ENCODE results near the gene FGD2. TPM values are rescaled to one million over a fixed set of nuclear protein-coding genes. Genes with fewer than 3 reads are reported as not detected.
A peak's percentile ranks its signal among the peaks of the same experiment; 100 is the strongest.

FGD2 gene
- total and polyA plus RNA-seq, 11 donors: 1.4 to 45.8 (median 4.9) TPM

DNA sequence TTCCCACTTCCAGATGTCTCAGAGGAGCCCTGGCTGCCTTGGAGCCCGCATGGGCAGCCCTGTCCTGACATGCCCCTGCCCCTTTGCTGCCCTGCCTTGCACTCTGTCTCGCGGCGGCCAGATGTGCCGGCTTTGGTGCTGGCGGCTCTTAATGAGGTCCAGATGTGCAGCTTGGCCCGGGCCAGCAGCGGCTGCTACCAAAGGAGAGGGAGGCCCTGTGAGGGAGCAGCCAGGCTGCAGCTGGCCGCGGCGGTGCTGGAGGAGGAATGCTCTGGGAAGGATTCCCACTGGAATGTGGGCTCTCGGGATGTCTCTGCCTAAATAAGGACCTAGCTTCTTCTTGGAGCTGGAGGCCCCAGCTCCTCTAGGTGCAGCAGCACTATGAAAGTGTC lies 72.4 kb downstream of the FGD2 start:
- DNase-seq (peak; percentile 75 to 91 (median 90)), ATAC-seq (peak; percentile 71 to 89 (median 87))
- H3K27ac ChIP-seq: peak overlapping the region in 5 of 12 donors; percentile 18 to 48 (median 30)
- intact Hi-C loops (cut with DNase I): no loop called here
- WGBS, 4 donors: 28 to 46% (median 40%) methylated on average over 10 to 12 of the region's 12 CpGs
- H3K36me3 ChIP-seq: no peaks in the 10 kb centered on the region
- peaks cover 0 to 8% (median 0%) of the 10 kb centered on the region in 12 donors for H3K9me3 ChIP-seq
- H3K27me3 ChIP-seq: no peaks in the 10 kb centered on the region
- peaks cover 0 to 21% (median 0%) of the 10 kb centered on the region in 12 donors for H3K4me1 ChIP-seq
- H3K4me3 ChIP-seq: no peak overlapping the region
- TF ChIP-seq POLR2A (IDR thresholded peaks at IDR 0.05): no peak
- TF ChIP-seq, protein P1, sequence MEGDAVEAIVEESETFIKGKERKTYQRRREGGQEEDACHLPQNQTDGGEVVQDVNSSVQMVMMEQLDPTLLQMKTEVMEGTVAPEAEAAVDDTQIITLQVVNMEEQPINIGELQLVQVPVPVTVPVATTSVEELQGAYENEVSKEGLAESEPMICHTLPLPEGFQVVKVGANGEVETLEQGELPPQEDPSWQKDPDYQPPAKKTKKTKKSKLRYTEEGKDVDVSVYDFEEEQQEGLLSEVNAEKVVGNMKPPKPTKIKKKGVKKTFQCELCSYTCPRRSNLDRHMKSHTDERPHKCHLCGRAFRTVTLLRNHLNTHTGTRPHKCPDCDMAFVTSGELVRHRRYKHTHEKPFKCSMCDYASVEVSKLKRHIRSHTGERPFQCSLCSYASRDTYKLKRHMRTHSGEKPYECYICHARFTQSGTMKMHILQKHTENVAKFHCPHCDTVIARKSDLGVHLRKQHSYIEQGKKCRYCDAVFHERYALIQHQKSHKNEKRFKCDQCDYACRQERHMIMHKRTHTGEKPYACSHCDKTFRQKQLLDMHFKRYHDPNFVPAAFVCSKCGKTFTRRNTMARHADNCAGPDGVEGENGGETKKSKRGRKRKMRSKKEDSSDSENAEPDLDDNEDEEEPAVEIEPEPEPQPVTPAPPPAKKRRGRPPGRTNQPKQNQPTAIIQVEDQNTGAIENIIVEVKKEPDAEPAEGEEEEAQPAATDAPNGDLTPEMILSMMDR (IDR thresholded peaks at IDR 0.05): no peak

Other genes starting within 250 kb of the FGD2 start
- 100 to 1,000 TPM in 1 of 9 donors, 10 to 100 TPM in 7, 1 to 10 TPM in 1; 5.2 to 111 (median 28.4) TPM for gene CPNE5, start 166.2 kb upstream of the FGD2 start, total RNA-seq
- gene CPNE5, start 166.2 kb upstream of the FGD2 start, polyA plus RNA-seq: 10 to 100 TPM in 1 of 2 donors, 1 to 10 TPM in 1; 4.0 to 12.1 TPM
- 10 to 100 TPM; 30.9 to 61.6 (median 42.6) TPM for gene PPIL1, start 130.9 kb upstream of the FGD2 start, total RNA-seq
- gene PPIL1, start 130.9 kb upstream of the FGD2 start, polyA plus RNA-seq: 10 to 100 TPM; 42.6 to 69.3 TPM
- gene C6orf89, start 119.7 kb upstream of the FGD2 start, total RNA-seq: 10 to 100 TPM; 54.2 to 86.2 (median 75.5) TPM
- gene C6orf89, start 119.7 kb upstream of the FGD2 start, polyA plus RNA-seq: 10 to 100 TPM; 34.0 to 55.9 TPM
- gene PI16, start 50.9 kb upstream of the FGD2 start, total RNA-seq: 10 to 100 TPM in 7 of 9 donors, 1 to 10 TPM in 2; 7.5 to 36.2 (median 12.1) TPM
- 10 to 100 TPM in 1 of 2 donors, 1 to 10 TPM in 1; 5.7 to 23.5 TPM for gene PI16, start 50.9 kb upstream of the FGD2 start, polyA plus RNA-seq
- gene MTCH1, start 19.5 kb upstream of the FGD2 start, total RNA-seq: 100 to 1,000 TPM; 144 to 320 (median 193) TPM
- gene MTCH1, start 19.5 kb upstream of the FGD2 start, polyA plus RNA-seq: 100 to 1,000 TPM; 104 to 367 TPM
- gene PIM1, start 164.5 kb downstream of the FGD2 start, total RNA-seq: 10 to 100 TPM in 6 of 9 donors, 1 to 10 TPM in 3; 7.0 to 81.8 (median 16.0) TPM
- 10 to 100 TPM in 1 of 2 donors, 1 to 10 TPM in 1; 8.2 to 23.1 TPM for gene PIM1, start 164.5 kb downstream of the FGD2 start, polyA plus RNA-seq